HepG2 (cell line): ENCODE measurements around the gene SUSD2. TPM values are rescaled to one million over a fixed set of nuclear protein-coding genes. Genes with fewer than 3 reads are reported as not detected.

Experiments used
- BORCS8-MEF2B ChIP-seq: sonication (generic); formaldehyde crosslinking; IDR thresholded peaks from 2 replicates; pipeline ENCODE4 v1.8.0; 2022; ENCODE audit warnings: mild to moderate bottlenecking, missing genetic modification reagents
- DNMT3B ChIP-seq: conservative IDR thresholded peaks from 2 replicates; pipeline ENCODE4 v1.6.1; 2016; ENCODE audit warnings: missing biosample characterization, control low read depth
- FOXJ3 ChIP-seq: sonication (generic); formaldehyde crosslinking; IDR thresholded peaks from 2 replicates; pipeline ENCODE4 v1.4.0; 2020; ENCODE audit warnings: missing genetic modification reagents, mild to moderate bottlenecking, borderline replicate concordance
- HOXA3 ChIP-seq: sonication (generic); formaldehyde crosslinking; IDR thresholded peaks from 2 replicates; pipeline ENCODE4 v1.5.0; 2020; ENCODE audit warnings: missing genetic modification reagents
- KLF6 ChIP-seq: IDR thresholded peaks from 2 replicates; pipeline ENCODE4 v1.8.0; 2016; ENCODE audit warnings: missing biosample characterization, missing genetic modification reagents
- NBN ChIP-seq: fragments of 450-650 bp; conservative IDR thresholded peaks from 2 replicates; pipeline ENCODE4 v1.6.1; 2017
- NCOR1 ChIP-seq: fragments of 200-600 bp; sonication (generic); IDR thresholded peaks from 2 replicates; pipeline ENCODE4 v1.7.0; 2017; ENCODE audit warnings: antibody characterized with exemption, low read length, borderline replicate concordance
- NONO ChIP-seq, 2 experiments: fragments of 450-650 bp in 1 of 2; sonication (generic) in 1 of 2; formaldehyde crosslinking in 1 of 2; IDR thresholded peaks in 1 of 2; conservative IDR thresholded peaks in 1 of 2; 2 replicates each; pipeline versions ENCODE4 v1.6.1 to v1.8.0; 2017 to 2022; ENCODE audit warnings: mild to moderate bottlenecking in 1 of 2, missing genetic modification reagents in 1 of 2, moderate library complexity in 1 of 2
- SP5 ChIP-seq: IDR thresholded peaks from 2 replicates; pipeline ENCODE4 v1.6.1; 2016; ENCODE audit warnings: low read depth, borderline replicate concordance
- TGIF2 ChIP-seq: IDR thresholded peaks from 2 replicates; pipeline ENCODE4 v1.6.1; 2016; ENCODE audit warnings: control low read depth, missing compliant biosample characterization
- ZBTB8A ChIP-seq: sonication (generic); formaldehyde crosslinking; IDR thresholded peaks from 2 replicates; pipeline ENCODE4 v1.4.0; 2020; ENCODE audit warnings: mild to moderate bottlenecking, low read depth, missing genetic modification reagents, borderline replicate concordance
- ZNF441 ChIP-seq: sonication (generic); formaldehyde crosslinking; IDR thresholded peaks from 2 replicates; pipeline ENCODE4 v1.7.0; 2021; ENCODE audit warnings: missing genetic modification reagents, borderline replicate concordance
- ZNF782 ChIP-seq: sonication (generic); formaldehyde crosslinking; IDR thresholded peaks from 2 replicates; pipeline ENCODE4 v1.4.0; 2020; ENCODE audit warnings: missing genetic modification reagents, mild to moderate bottlenecking, borderline replicate concordance
- polyA plus RNA-seq, 8 experiments: library from polyadenylated mRNA; depleted of rRNA in 3 of 8; stranded (reverse) in 7 of 8; unstranded in 1 of 8; fragments of >200 nt; fragmentation: Illumina TruSeq in 4 of 8; extraction: Trizol in 4 of 8; gene quantifications; 2 replicates each; pipeline versions ENCODE4 v1.2.1 to v1.2.3, GENCODE V29; 2011 to 2016; ENCODE audit warnings: low read depth in 4 of 8, missing spikeins in 1 of 8, mixed read lengths in 1 of 8; ENCODE audit not compliant: insufficient read depth in 1 of 8
- total RNA-seq, 5 experiments: library from RNA; depleted of rRNA; stranded (reverse); fragments of >200 nt; fragmentation: Illumina TruSeq; extraction: Trizol; gene quantifications; 2 replicates each; pipeline ENCODE4 v1.2.3, GENCODE V29; 2016; ENCODE audit warnings: low read depth in 1 of 5
- TF ChIP-seq, protein P1 (sequence below): IDR thresholded peaks from 2 replicates; pipeline ENCODE4 v1.6.1; 2018; ENCODE audit warnings: missing genetic modification reagents, mild to moderate bottlenecking, missing compliant biosample characterization
- TF ChIP-seq, protein P2 (sequence below): sonication (generic); formaldehyde crosslinking; IDR thresholded peaks from 2 replicates; pipeline ENCODE4 v1.8.0; 2023; ENCODE audit warnings: mild to moderate bottlenecking, missing genetic modification reagents
- TF ChIP-seq, protein P3 (sequence below): sonication (generic); formaldehyde crosslinking; IDR thresholded peaks from 2 replicates; pipeline ENCODE4 v1.9.0; 2021; ENCODE audit warnings: missing genetic modification reagents, borderline replicate concordance
- TF ChIP-seq, protein P4 (sequence below): sonication (generic); formaldehyde crosslinking; IDR thresholded peaks from 2 replicates; pipeline ENCODE4 v1.5.0; 2020; ENCODE audit warnings: mild to moderate bottlenecking, missing genetic modification reagents, borderline replicate concordance
- TF ChIP-seq, protein P5 (sequence below): sonication (generic); formaldehyde crosslinking; IDR thresholded peaks from 2 replicates; pipeline ENCODE4 v1.4.0; 2020; ENCODE audit warnings: mild to moderate bottlenecking, low read depth, missing genetic modification reagents

Gene SUSD2
- total and polyA plus RNA-seq, 2 of the 13 experiments (the other 11 are each of a cell fraction or from before 2014, with no cell fraction given), result 2.1 to 11.0 TPM

DNA sequence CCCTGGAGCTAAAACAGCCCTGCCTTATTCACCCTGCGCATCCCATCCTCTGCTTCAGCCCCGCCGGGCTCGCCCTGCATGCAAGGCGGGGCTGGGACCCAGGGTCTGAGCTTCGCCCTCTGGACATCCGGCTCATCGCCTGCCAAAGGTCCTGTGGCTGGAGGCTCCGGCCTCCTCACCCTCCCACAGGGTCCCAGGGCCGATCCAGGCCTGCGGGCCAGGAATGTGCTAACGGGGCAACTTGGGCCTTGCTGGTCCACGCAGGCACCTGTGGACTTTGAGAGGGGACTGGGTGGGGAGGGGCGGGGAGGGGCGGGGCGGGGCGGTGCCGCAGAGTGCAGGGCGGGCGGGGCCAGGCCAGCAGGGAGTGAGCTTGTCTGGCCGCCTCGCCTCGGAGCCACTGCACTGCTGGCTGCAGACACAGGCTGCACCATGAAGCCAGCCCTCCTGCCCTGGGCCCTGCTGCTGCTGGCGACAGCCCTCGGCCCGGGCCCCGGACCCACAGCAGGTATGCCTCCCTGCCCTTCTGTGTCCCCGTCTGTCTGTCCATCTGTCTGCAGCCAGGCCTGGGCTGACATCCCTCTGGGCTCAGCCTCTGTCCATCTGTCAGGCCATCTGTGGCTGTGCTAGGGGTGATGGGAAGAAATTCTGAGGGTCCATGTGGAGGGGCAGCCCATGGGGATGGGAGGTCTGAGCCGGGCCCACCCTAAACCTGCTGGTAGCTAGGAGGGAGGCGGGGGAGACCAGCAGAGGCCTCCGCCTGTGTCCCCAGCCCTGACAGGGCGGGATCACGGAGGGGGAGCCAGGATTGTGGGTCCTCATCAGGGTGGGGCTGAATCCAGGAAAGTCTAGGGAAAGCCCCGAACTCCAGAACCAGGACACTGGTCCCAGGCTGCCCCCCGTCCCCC, at the start of gene SUSD2 (continued):
- TF ChIP-seq, protein P1, sequence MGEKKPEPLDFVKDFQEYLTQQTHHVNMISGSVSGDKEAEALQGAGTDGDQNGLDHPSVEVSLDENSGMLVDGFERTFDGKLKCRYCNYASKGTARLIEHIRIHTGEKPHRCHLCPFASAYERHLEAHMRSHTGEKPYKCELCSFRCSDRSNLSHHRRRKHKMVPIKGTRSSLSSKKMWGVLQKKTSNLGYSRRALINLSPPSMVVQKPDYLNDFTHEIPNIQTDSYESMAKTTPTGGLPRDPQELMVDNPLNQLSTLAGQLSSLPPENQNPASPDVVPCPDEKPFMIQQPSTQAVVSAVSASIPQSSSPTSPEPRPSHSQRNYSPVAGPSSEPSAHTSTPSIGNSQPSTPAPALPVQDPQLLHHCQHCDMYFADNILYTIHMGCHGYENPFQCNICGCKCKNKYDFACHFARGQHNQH, result no peak
- no peak for TF ChIP-seq BORCS8-MEF2B (CRISPR knock-in tag)
- no peak for TF ChIP-seq ZNF441 (CRISPR knock-in tag)
- no peak for TF ChIP-seq ZBTB8A (CRISPR knock-in tag)
- TF ChIP-seq ZNF782 (CRISPR knock-in tag), result peak; percentile 75; the same call in 1 of the 2 replicates
- TF ChIP-seq NBN, result no peak
- TF ChIP-seq, protein P2, sequence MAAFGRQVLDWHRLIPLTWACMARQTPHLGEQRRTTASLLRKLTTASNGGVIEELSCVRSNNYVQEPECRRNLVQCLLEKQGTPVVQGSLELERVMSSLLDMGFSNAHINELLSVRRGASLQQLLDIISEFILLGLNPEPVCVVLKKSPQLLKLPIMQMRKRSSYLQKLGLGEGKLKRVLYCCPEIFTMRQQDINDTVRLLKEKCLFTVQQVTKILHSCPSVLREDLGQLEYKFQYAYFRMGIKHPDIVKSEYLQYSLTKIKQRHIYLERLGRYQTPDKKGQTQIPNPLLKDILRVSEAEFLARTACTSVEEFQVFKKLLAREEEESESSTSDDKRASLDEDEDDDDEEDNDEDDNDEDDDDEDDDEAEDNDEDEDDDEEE, result no peak
- no peak for TF ChIP-seq NCOR1
- TF ChIP-seq HOXA3, result peak; percentile 29; the same call in 1 of the 2 replicates
- TF ChIP-seq, protein P3, sequence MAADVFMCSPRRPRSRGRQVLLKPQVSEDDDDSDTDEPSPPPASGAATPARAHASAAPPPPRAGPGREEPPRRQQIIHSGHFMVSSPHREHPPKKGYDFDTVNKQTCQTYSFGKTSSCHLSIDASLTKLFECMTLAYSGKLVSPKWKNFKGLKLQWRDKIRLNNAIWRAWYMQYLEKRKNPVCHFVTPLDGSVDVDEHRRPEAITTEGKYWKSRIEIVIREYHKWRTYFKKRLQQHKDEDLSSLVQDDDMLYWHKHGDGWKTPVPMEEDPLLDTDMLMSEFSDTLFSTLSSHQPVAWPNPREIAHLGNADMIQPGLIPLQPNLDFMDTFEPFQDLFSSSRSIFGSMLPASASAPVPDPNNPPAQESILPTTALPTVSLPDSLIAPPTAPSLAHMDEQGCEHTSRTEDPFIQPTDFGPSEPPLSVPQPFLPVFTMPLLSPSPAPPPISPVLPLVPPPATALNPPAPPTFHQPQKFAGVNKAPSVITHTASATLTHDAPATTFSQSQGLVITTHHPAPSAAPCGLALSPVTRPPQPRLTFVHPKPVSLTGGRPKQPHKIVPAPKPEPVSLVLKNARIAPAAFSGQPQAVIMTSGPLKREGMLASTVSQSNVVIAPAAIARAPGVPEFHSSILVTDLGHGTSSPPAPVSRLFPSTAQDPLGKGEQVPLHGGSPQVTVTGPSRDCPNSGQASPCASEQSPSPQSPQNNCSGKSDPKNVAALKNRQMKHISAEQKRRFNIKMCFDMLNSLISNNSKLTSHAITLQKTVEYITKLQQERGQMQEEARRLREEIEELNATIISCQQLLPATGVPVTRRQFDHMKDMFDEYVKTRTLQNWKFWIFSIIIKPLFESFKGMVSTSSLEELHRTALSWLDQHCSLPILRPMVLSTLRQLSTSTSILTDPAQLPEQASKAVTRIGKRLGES (CRISPR knock-in tag), result 0 out of 2 replicates have a peak, but pooled peaks have one; percentile 34
- TF ChIP-seq DNMT3B (CRISPR knock-in tag), result no peak
- TF ChIP-seq, protein P4, sequence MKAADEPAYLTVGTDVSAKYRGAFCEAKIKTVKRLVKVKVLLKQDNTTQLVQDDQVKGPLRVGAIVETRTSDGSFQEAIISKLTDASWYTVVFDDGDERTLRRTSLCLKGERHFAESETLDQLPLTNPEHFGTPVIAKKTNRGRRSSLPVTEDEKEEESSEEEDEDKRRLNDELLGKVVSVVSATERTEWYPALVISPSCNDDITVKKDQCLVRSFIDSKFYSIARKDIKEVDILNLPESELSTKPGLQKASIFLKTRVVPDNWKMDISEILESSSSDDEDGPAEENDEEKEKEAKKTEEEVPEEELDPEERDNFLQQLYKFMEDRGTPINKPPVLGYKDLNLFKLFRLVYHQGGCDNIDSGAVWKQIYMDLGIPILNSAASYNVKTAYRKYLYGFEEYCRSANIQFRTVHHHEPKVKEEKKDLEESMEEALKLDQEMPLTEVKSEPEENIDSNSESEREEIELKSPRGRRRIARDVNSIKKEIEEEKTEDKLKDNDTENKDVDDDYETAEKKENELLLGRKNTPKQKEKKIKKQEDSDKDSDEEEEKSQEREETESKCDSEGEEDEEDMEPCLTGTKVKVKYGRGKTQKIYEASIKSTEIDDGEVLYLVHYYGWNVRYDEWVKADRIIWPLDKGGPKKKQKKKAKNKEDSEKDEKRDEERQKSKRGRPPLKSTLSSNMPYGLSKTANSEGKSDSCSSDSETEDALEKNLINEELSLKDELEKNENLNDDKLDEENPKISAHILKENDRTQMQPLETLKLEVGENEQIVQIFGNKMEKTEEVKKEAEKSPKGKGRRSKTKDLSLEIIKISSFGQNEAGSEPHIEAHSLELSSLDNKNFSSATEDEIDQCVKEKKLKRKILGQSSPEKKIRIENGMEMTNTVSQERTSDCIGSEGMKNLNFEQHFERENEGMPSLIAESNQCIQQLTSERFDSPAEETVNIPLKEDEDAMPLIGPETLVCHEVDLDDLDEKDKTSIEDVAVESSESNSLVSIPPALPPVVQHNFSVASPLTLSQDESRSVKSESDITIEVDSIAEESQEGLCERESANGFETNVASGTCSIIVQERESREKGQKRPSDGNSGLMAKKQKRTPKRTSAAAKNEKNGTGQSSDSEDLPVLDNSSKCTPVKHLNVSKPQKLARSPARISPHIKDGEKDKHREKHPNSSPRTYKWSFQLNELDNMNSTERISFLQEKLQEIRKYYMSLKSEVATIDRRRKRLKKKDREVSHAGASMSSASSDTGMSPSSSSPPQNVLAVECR (CRISPR knock-in tag), result peak; percentile 34; the same call in 1 of the 2 replicates
- no peak for TF ChIP-seq KLF6 (CRISPR knock-in tag)
- no peak for TF ChIP-seq FOXJ3
- TF ChIP-seq SP5 (CRISPR knock-in tag), result peak; percentile 43; the same call in 1 of the 2 replicates
- TF ChIP-seq TGIF2 (CRISPR knock-in tag), result no peak
- no peak for TF ChIP-seq NONO (IDR thresholded peaks at IDR 0.05)
- TF ChIP-seq NONO (CRISPR knock-in tag; conservative IDR thresholded peaks at IDR 0.05), result peak; percentile 77
- TF ChIP-seq, protein P5, sequence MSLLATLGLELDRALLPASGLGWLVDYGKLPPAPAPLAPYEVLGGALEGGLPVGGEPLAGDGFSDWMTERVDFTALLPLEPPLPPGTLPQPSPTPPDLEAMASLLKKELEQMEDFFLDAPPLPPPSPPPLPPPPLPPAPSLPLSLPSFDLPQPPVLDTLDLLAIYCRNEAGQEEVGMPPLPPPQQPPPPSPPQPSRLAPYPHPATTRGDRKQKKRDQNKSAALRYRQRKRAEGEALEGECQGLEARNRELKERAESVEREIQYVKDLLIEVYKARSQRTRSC (CRISPR knock-in tag), result no peak
